ENCODE data around the gene CACNB1.

GRCh38 chr17:39244600-39245570 lies 47.4 kb upstream of the CACNB1 start:
- TF ChIP-seq EZH2 (IDR thresholded peaks at IDR 0.05; ENCODE audit: borderline replicate concordance, insufficient read depth, low read depth, low read length, poor library complexity, severe bottlenecking), result no peak
- peak; percentile 97 for TF ChIP-seq CTCF (IDR thresholded peaks at IDR 0.05)

Measured in B cell (primary cell).